ENCODE data around the gene HADHA. TPM values are rescaled to one million over a fixed set of nuclear protein-coding genes. Genes with fewer than 3 reads are reported as not detected.

HADHA gene
- total and polyA plus RNA-seq, 2 donors (not counting 1 experiment from before 2014, with no cell fraction given) = 155 to 162 TPM

DNA sequence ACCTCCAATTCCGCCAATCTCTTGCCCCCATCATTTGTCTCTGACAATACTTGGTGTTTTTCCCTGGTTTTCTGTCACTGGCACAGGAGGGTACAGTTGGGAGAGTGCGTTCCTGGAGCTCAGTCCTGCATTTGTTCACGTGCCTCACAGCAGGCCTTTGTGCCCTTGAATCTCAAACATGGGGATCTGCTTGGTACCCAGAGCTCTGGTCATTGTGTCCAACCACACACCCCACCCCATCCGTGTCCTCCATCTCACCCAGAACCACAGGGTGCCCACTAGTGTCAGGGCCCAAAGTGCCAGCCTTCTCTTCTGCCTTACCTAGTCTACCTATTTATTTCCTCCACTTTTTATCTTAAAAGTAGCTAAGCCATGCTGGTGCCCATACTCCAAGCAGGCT, 55.3 kb downstream of the HADHA start:
- DNase-seq (ENCODE audit: low read depth in 2 of 2) = no peak
- H4K20me1 ChIP-seq (ENCODE audit: control insufficient read depth, extremely low read depth, insufficient read depth, low read length) = no peaks in the 10 kb centered on the region
- H3K79me2 ChIP-seq (ENCODE audit: control insufficient read depth, insufficient read depth, low read length) = no peaks in the 10 kb centered on the region
- H3K27me3 ChIP-seq (ENCODE audit: control insufficient read depth, insufficient read depth, low read length) = no peaks in the 10 kb centered on the region
- H3K4me2 ChIP-seq (ENCODE audit: extremely low read depth, insufficient read depth, low read length) = no peak overlapping the region
- H3K9me3 ChIP-seq (ENCODE audit: control insufficient read depth, insufficient read depth, low read depth, low read length) = no peaks in the 10 kb centered on the region
- H3K4me1 ChIP-seq (ENCODE audit: control insufficient read depth, extremely low read depth, insufficient read depth, low read length) = no peaks in the 10 kb centered on the region
- H3K4me3 ChIP-seq (replicated peaks in 1 of 4; ENCODE audit: control extremely low read depth in 1 of 4, insufficient read depth in 1 of 4, low read depth in 3 of 4, low read length in 4 of 4) = no peak overlapping the region
- TF ChIP-seq EZH2 (IDR thresholded peaks at IDR 0.05; ENCODE audit: low read length, missing control alignments) = no peak
- TF ChIP-seq, protein P1, sequence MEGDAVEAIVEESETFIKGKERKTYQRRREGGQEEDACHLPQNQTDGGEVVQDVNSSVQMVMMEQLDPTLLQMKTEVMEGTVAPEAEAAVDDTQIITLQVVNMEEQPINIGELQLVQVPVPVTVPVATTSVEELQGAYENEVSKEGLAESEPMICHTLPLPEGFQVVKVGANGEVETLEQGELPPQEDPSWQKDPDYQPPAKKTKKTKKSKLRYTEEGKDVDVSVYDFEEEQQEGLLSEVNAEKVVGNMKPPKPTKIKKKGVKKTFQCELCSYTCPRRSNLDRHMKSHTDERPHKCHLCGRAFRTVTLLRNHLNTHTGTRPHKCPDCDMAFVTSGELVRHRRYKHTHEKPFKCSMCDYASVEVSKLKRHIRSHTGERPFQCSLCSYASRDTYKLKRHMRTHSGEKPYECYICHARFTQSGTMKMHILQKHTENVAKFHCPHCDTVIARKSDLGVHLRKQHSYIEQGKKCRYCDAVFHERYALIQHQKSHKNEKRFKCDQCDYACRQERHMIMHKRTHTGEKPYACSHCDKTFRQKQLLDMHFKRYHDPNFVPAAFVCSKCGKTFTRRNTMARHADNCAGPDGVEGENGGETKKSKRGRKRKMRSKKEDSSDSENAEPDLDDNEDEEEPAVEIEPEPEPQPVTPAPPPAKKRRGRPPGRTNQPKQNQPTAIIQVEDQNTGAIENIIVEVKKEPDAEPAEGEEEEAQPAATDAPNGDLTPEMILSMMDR (conservative IDR thresholded peaks at IDR 0.05 in 1 of 2, IDR thresholded peaks at IDR 0.05 in 1 of 2; ENCODE audit: low read depth in 1 of 2, low read length in 2 of 2) = no peak
- no peak overlapping the region for H3K27ac ChIP-seq (ENCODE audit: insufficient read depth, low read length)
- H2AFZ ChIP-seq (ENCODE audit: low read length) = no peak overlapping the region
- no peak overlapping the region for H3K9ac ChIP-seq (ENCODE audit: insufficient read depth, low read length)
- peaks cover 8% of the 10 kb centered on the region for H3K36me3 ChIP-seq (ENCODE audit: control insufficient read depth, insufficient read depth, low read length)

DNA sequence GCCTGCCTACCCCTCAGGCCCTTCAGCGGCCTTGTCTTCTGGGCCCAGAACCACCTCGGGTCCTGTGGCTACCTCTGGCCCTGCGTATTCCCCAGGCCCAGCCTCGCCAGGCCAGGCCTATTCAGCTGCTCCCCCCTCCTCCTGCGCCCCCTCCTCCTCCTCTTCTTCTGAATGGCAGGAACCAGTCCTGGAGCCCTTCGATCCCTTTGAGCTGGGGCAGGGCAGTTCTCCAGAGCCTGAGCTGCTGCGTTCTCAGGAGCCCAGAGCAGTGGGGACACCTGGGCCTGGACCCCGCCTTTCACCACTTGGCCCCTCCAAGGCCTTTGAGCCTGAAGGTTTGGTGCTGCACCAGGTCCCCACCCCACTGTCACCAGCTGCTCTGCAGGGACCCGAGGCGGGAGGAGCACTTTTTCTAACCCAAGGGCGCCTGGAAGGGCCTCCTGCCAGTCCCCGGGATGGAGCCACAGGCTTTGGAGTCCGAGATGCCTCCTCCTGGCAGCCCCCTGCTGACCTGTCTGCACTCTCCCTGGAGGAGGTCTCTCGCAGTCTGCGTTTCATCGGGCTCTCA, 56.8 kb downstream of the HADHA start:
- DNase-seq (ENCODE audit: low read depth in 2 of 2) = no peak
- no peaks in the 10 kb centered on the region for H3K4me1 ChIP-seq (ENCODE audit: control insufficient read depth, extremely low read depth, insufficient read depth, low read length)
- no peak overlapping the region for H3K4me2 ChIP-seq (ENCODE audit: extremely low read depth, insufficient read depth, low read length)
- H3K36me3 ChIP-seq (ENCODE audit: control insufficient read depth, insufficient read depth, low read length) = peaks cover 1% of the 10 kb centered on the region
- no peak overlapping the region for H3K9ac ChIP-seq (ENCODE audit: insufficient read depth, low read length)
- H3K27ac ChIP-seq (ENCODE audit: insufficient read depth, low read length) = no peak overlapping the region
- H2AFZ ChIP-seq (ENCODE audit: low read length) = no peak overlapping the region
- no peaks in the 10 kb centered on the region for H3K9me3 ChIP-seq (ENCODE audit: control insufficient read depth, insufficient read depth, low read depth, low read length)
- no peaks in the 10 kb centered on the region for H3K79me2 ChIP-seq (ENCODE audit: control insufficient read depth, insufficient read depth, low read length)
- TF ChIP-seq, protein P1 (conservative IDR thresholded peaks at IDR 0.05 in 1 of 2, IDR thresholded peaks at IDR 0.05 in 1 of 2; ENCODE audit: low read depth in 1 of 2, low read length in 2 of 2) = no peak
- no peak for TF ChIP-seq EZH2 (IDR thresholded peaks at IDR 0.05; ENCODE audit: low read length, missing control alignments)
- no peaks in the 10 kb centered on the region for H3K27me3 ChIP-seq (ENCODE audit: control insufficient read depth, insufficient read depth, low read length)
- no peaks in the 10 kb centered on the region for H4K20me1 ChIP-seq (ENCODE audit: control insufficient read depth, extremely low read depth, insufficient read depth, low read length)
- H3K4me3 ChIP-seq (replicated peaks in 1 of 4; ENCODE audit: control extremely low read depth in 1 of 4, insufficient read depth in 1 of 4, low read depth in 3 of 4, low read length in 4 of 4) = no peak overlapping the region

DNA sequence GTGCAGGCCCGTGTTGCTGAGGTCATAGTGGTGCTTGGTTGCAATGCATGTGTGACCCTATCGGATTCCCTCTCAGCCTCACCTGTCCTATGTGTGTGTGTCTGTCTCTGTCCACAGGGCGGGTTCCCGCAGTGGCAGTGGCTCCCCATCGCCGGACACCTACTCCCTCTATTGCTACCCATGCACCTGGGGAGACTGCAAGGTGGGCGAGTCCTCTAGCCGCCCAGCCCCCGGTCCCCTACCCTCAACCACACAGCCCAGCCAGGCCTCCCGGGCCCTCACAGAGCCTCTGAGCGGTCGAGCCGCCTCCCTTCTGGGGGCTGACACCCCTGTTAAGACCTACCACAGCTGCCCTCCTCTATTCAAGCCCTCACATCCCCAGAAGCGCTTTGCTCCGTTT, 57.3 kb downstream of the HADHA start:
- Histone ChIP-seq H3K4me1 (ENCODE audit: control insufficient read depth, extremely low read depth, insufficient read depth, low read length) (no peaks in the 10 kb centered on the region), H3K36me3 (ENCODE audit: control insufficient read depth, insufficient read depth, low read length) (peaks cover 1% of the 10 kb centered on the region), H3K79me2 (ENCODE audit: control insufficient read depth, insufficient read depth, low read length) (no peaks in the 10 kb centered on the region), H4K20me1 (ENCODE audit: control insufficient read depth, extremely low read depth, insufficient read depth, low read length) (no peaks in the 10 kb centered on the region), H3K27me3 (ENCODE audit: control insufficient read depth, insufficient read depth, low read length) (no peaks in the 10 kb centered on the region), H3K27ac (ENCODE audit: insufficient read depth, low read length) (no peak overlapping the region), H3K9ac (ENCODE audit: insufficient read depth, low read length) (no peak overlapping the region), H3K9me3 (ENCODE audit: control insufficient read depth, insufficient read depth, low read depth, low read length) (no peaks in the 10 kb centered on the region), H3K4me3 (replicated peaks in 1 of 4; ENCODE audit: control extremely low read depth in 1 of 4, insufficient read depth in 1 of 4, low read depth in 3 of 4, low read length in 4 of 4) (no peak overlapping the region), H3K4me2 (ENCODE audit: extremely low read depth, insufficient read depth, low read length) (no peak overlapping the region), H2AFZ (ENCODE audit: low read length) (no peak overlapping the region)
- no peak for DNase-seq (ENCODE audit: low read depth in 2 of 2)
- TF ChIP-seq, protein P1 (conservative IDR thresholded peaks at IDR 0.05 in 1 of 2, IDR thresholded peaks at IDR 0.05 in 1 of 2; ENCODE audit: low read depth in 1 of 2, low read length in 2 of 2) = no peak
- TF ChIP-seq EZH2 (IDR thresholded peaks at IDR 0.05; ENCODE audit: low read length, missing control alignments) = no peak
